HG03432 (cell line): ENCODE measurements around the gene GRIP2.

ENCODE experiments used
- ATAC-seq: cut with Tn5 transposase; IDR thresholded peaks from one replicate; pipeline ENCODE4 v1.9.1; 2021; ENCODE audit warnings: mild to moderate bottlenecking, moderate library complexity; ENCODE audit not compliant: unreplicated experiment

Gene GRIP2

DNA sequence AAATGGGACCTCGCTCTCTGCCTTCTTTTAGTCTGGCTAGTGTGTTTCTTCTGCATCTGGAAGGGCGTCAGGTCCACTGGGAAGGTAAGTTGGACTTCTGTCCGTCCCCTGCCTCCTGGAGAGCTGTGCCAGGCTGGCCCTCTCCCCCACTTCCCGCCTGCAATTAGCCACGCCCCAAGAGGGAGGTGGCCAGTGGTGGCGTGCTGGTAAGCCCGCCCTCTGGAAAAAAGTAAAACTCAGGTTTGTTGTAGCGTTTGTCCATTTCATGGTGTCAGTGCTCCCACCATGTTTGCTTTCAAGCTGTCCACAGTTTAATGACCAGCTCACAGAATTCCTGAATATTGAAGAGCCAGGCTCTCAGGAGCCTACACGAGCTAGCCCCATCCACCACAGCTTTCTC is 82.1 kb downstream of the GRIP2 start:
- no peak for ATAC-seq

DNA sequence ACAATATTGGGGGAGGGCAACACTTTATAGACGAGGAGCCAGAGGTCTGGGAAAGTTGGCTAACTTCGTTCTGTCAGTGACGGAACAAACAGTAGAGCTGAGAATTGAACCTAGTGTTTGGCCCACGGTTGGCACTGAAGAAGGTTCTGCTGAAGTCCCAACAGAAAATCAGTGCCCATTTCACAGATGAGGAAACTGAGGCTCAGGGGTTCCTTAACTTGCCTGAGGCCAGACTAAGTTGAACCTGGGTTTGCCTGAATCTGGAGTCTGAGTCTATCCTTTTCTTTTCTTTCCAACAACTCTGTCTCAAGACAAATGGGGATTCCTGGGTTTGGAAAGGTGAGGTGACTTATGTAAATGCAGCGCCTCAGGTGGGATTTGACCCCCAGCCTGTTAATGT is 82.7 kb downstream of the GRIP2 start:
- ATAC-seq = no peak

DNA sequence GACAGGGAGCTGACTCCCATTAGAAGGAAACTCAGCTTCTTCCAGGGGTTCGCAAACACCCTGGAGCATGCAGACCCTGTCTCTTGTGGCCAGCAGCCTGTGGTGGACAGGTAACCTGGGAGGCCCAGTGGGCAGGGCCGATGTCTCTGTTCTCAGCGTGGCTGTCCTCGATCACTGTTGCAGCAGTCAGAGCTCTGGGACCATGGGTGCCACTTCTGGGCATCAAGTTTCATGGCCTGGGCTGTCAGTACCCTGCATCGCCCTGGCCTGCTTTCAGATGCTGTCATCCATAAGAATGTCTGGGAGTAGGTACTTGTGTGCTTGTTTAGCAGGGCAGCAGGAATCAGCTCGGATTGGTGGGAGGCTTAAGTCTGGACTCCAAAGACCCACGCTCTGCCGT is 83.3 kb downstream of the GRIP2 start:
- ATAC-seq = no peak

DNA sequence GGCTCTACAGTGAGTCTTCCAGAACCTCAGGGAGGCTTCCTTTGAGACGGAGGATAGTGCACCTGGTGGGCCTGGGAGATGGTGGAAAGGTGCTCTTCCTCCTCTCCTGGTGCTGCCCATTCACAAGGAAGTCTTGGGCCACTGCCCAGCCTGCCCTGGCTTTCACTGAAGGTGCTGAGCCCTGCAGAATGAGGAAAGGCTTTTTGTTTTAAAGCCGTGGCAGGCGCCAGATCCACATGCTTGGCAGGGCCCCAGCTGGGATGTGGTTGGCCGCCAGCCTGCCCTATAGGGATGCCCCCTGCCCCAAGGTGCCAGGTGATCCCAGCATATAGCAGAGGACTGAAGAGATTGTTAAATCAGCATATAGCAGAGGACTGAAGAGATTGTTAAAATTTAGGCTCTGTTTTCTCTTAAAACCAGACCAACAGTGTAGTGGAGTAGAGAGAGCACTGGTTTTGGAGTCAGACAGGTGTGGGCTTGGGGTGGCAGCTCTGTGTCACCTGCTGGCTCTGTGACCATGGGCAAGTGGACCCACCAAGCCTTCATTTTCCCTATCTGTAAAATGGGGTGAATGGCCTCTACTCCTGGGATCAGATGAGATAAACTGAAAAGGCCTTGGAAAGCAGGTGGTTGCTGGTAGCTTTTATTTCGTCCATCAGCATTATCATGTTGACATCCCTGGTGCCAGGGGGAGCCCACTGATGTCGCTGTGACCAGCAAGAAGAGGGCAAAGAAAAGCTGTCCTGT is 84.4 kb downstream of the GRIP2 start:
- no peak for ATAC-seq

- ATAC-seq = no peak
Measured at GRCh38 chr3:14454639-14455310, 85.4 kb downstream of the GRIP2 start.

DNA sequence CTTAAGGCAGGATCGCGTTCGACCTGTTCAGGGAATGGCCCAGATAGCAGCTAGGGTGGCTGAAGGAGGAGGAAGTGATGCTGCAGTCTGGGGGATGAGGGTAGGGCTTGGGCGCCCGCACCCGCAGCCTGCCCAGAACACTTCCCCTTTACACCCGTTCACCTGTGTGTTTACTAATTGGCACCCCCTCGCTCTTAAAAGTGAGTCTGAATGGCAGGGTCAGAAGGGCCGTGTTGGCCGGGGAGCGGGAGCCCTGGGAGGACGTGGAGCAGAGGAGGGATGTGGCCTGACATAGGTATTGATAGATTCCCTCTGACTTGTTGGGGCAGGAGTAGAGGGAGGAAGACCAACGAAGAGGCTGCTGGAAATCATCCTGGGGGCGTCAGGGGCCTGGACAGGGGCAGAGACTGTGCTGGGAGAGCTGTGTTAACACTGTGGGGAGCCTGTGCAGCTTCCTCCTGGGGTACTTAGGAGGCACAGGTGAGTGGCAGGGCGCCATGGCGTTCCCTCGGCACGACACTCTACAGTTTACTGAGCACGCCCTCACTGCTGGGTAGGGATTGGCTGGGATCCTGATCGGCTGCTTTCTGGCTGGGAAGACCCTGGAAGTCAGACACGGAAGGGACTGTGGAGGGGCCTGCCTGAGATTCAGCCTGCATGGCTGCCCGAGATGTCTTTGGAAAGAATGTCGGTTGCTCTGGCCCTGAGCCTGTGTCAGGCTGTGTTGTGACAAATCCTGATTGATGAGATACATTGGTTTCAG is 86.1 kb downstream of the GRIP2 start:
- ATAC-seq = no peak

- no peak for ATAC-seq
Measured at GRCh38 chr3:14452740-14453710, 87.1 kb downstream of the GRIP2 start.

DNA sequence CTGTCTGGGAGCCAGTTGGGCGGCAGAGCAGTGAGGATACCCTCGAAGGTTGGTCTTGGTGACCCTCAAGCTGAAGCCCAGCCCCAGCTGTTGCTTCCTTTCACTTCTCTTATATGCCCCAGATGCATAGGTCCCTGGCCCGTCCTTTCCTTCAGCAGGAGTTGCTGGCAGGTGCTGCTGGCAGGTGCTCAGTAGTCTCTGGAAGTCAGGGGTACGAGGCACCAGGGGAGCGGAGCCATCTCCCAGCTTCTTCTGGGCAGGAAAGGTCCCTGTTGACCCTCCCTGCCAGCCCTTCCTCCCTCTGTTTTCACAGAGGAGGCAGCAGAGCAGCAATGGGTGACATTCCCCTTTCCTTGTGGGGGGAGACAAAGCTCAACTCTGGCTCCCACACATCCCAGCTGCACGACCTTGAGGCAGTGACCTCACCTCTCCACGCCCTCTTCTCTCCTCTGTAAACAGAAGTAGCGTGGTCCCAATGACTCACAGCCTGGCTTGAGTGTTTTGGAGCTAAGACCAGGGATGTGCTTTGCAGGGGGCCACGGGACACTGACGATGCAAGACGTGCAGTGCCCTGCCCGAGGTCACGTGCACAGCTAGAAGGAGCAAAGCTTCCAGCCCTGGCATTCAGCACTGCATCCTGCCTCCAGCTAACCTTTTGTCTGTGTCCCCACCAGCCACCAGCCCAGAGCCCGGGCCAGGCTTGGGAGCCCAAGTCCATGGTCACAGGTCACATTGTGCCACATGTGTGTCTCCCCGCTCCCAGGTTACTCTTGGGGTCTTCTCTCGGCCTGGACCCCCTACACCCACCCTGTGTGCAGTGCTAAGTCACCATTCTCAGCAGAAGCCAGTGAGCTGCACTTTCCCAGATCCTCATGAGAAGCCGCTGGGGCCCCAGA is 88.0 kb downstream of the GRIP2 start:
- no peak for ATAC-seq

- no peak for ATAC-seq
Measured at GRCh38 chr3:14450922-14451606, 89.1 kb downstream of the GRIP2 start.

GRCh38 chr3:14450506-14450905 is 89.6 kb downstream of the GRIP2 start:
- ATAC-seq = no peak

DNA sequence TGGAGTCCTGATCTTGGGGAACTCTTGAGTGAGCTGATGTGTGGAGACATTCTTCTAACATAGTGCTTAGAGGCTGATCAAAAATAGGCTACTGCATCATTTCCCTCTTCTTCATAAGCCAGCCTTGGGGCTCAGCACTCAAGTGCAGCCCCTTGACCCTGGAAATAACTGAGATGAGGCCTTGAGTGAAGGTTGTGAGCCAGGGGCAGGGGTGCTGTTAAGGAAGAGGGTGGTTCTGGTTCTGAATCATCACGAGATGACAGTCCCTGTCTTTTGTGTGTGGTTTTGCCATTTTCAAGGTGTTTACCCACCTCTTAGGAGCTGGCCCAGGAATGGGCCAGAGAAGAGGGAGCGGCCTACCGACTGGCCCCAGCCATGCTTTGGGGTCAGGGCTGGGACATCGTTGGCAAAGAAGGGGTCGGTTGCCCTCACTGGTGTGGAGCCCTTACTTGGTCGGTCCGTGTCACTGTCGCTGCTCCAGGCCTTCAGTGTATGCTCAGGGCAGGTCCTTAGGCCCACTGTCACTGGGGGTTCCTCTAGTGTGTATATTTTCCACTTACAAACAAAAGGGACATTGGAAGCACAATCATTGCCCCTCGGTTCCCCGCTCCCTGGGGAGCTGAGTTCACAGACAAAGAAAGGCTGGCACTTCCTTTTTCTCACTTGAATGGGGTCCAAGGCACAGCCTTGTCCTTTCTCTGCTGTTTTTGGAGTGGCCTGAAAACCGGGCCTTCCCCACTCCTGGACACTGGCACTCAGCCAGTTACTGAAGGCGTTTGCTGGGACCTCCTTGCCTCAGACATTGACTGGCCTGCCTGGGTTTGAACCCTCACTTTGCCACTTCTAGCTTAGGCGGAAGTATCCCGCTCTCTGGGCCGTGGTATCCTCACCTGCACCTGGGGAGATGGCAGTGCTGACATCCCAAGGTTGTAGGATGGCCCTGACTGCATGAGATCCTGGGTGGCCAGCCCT is 91.1 kb downstream of the GRIP2 start:
- no peak for ATAC-seq

DNA sequence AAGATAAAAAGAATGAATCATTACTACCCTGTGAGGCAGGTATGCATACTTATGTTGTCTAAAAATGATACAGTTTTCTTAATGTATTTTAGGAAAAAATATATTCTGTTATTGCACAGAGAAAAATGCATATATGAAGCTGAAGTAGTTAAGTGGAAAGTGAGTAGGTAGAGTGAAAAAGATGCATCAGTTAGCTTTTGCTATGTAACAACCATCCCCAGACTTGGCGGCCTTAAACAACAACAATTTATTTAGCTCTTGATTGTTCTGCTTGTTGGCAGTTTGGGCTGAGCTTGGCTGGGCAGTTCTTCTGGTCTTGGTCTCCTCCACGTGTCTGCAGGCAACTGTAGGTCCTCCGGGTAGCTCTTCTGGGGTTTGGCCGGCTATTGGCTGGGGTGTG is 92.1 kb downstream of the GRIP2 start:
- ATAC-seq = no peak

DNA sequence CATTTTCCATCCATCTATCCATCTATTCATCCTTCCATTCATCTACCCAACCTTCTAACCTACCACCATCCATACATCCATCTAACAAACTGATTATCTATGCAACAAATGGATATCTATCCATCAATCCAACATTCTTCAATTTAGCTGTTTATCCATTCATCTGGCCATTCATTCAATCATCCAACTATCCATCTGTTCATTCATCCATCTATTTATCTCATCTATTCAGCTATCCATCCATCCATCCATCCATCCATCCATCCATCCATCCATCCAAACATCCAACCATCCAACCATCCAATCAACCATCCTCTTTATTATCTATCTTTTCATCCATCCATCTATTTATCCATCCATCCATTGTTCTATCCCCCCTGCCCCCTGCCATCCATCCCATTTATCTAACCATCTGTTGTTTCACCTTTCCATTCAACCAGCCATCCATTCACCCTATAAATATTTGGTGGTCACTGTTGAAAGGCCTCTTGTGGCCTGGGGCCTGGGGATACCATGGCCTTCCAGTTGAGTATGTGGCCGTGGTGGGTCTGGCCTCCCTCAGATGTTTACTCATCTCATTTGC is 93.1 kb downstream of the GRIP2 start:
- no peak for ATAC-seq

GRCh38 chr3:14445773-14446172 is 94.4 kb downstream of the GRIP2 start:
- no peak for ATAC-seq

GRCh38 chr3:14444380-14444779 is 95.8 kb downstream of the GRIP2 start:
- no peak for ATAC-seq

DNA sequence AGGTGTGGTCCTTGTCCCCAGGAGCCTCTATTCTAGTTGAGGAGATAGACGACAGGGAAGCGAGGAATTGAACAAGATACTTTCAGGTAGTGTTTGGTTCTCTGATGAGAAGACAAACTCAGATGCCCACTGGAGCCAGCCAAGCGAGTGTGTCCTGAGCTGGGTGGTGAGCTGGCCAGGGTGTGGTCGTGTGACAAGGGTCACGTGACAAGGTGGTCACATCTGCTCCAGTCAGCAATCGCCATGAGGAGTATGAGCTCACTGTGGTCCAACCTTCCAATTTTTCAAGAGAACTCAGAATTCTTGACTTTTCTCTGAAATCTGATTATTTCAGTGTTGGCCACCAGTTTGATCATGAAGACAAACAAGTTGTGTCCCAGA is 98.2 kb downstream of the GRIP2 start:
- no peak for ATAC-seq

DNA sequence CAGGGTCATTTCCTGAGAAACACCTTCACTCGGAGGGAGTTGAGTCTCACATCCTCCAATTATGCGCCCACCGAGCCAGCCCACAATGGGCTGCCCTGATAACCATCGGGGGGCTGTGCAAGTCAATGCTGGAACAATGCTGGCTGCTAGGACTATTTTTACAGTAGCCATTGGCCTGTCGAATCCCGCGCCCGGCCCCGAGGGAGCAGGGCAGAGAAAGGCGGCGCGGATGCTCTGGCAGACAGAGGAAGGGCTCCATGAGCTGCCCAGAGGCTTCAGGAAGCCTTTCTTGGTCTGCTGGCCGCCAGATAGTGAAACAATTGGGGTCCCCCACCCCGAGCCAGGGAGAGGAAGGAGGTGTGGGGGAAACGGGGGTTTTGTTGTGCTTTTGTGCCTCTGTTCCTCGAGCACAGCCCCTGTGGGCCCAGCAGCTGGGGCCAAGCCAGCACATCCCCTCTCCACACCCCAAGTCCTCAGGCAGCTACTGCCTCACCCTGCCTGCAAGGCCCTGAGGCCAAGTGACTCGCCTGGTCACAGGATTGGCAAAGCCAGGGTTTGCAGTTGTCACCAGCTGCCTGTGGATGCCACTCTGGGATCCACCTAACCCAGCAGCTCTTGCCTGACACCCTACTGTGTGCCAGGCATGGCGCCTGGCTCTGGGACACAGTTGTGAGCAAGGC is 98.8 kb downstream of the GRIP2 start:
- no peak for ATAC-seq
